Measurements from ENCODE around the gene MAPK8IP2.

MAPK8IP2 gene

GRCh38 chr22:50576070-50576469 is 24.5 kb upstream of the MAPK8IP2 start:
- DNase-seq, result no peak

GRCh38 chr22:50576806-50577696 is 23.5 kb upstream of the MAPK8IP2 start:
- DNase-seq, result no peak

- no peak for DNase-seq
These were observed 23.0 kb upstream of the MAPK8IP2 start for GRCh38 chr22:50577697-50577986.

- no peak for DNase-seq
These were observed 22.4 kb upstream of the MAPK8IP2 start, which contains the start of gene CPT1B for GRCh38 chr22:50577987-50578775. Gene CPT1B, minus strand, starts transcription at chr22:50578427. Its CDS starts 512 bp downstream, at chr22:50577915.

- no peak for DNase-seq
These were observed 21.8 kb upstream of the MAPK8IP2 start for GRCh38 chr22:50578776-50579310.

- DNase-seq, result no peak
These were observed 20.8 kb upstream of the MAPK8IP2 start for GRCh38 chr22:50579752-50580151.

GRCh38 chr22:50581031-50581949 is 19.3 kb upstream of the MAPK8IP2 start:
- no peak for DNase-seq

GRCh38 chr22:50581950-50582492 is 18.6 kb upstream of the MAPK8IP2 start:
- no peak for DNase-seq

GRCh38 chr22:50582493-50583293 is 17.9 kb upstream of the MAPK8IP2 start, which contains the start of gene CHKB:
Gene CHKB, minus strand, starts transcription at chr22:50582849. Its CDS starts 68 bp downstream, at chr22:50582781.
- peak; percentile 99 for DNase-seq

- DNase-seq, result no peak
These were observed 17.2 kb upstream of the MAPK8IP2 start for GRCh38 chr22:50583294-50583861.

- DNase-seq, result no peak
These were observed 16.2 kb upstream of the MAPK8IP2 start for GRCh38 chr22:50584106-50585096.

- no peak for DNase-seq
These were observed 15.4 kb upstream of the MAPK8IP2 start for GRCh38 chr22:50585238-50585637.

GRCh38 chr22:50585781-50586180 is 14.8 kb upstream of the MAPK8IP2 start:
- DNase-seq, result no peak

GRCh38 chr22:50586416-50586815 is 14.2 kb upstream of the MAPK8IP2 start:
- DNase-seq, result no peak

- no peak for DNase-seq
These were observed 13.2 kb upstream of the MAPK8IP2 start for GRCh38 chr22:50587407-50587806.

- no peak for DNase-seq
These were observed 5.4 kb upstream of the MAPK8IP2 start for GRCh38 chr22:50595189-50595588.

- no peak for DNase-seq
These were observed 3.5 kb upstream of the MAPK8IP2 start for GRCh38 chr22:50597097-50597496.

- no peak for DNase-seq
These were observed 657 bp upstream of the MAPK8IP2 start for GRCh38 chr22:50599816-50600455.

Measured in hippocampal formation (tissue), 2 donors.